ENCODE data around the gene MMS19. TPM values are rescaled to one million over a fixed set of nuclear protein-coding genes. Genes with fewer than 3 reads are reported as not detected.

MMS19 gene
- total and polyA plus RNA-seq, 3 experiments from 2014 or later: 27.5 to 89.3 (median 85.7) TPM

GRCh38 chr10:97445722-97446639 lies 52.2 kb downstream of the MMS19 start, which contains the start of the genes EXOSC1 and ZDHHC16:
EXOSC1 (minus strand) TSS chr10:97446006; CDS start chr10:97445985, 21 bp downstream.
ZDHHC16 (plus strand) TSS chr10:97446175; CDS start chr10:97451676, 5,501 bp downstream.
- Histone ChIP-seq H3K27ac (ENCODE audit: low read depth, low read length) (peak within 1 kb of the TSS; percentile 67), H3K36me3 (ENCODE audit: insufficient read depth, low read length) (peaks cover 14% of the 10 kb centered on the region), H3K4me3 (ENCODE audit: low read length) (peak within 1 kb of the TSS; percentile 78), H3K27me3 (ENCODE audit: insufficient read depth, low read length, poor library complexity, severe bottlenecking) (no peaks in the 10 kb centered on the region), H3K9me3 (ENCODE audit: low read length) (no peaks in the 10 kb centered on the region), H3K4me1 (ENCODE audit: insufficient read depth, low read length) (peaks cover 21% of the 10 kb centered on the region)
- Mint-ChIP-seq H3K4me3 (peak within 1 kb of the TSS; percentile 98 to 100 (median 99)), H3K9me3 (no peaks in the 10 kb centered on the region), H3K27ac (peak within 1 kb of the TSS; percentile 52 to 96 (median 90)), H3K4me1 (peaks cover 45 to 59% (median 53%) of the 10 kb centered on the region in 3 donors), H3K27me3 (no peaks in the 10 kb centered on the region), H3K36me3 (peaks cover 0 to 32% (median 6%) of the 10 kb centered on the region in 3 donors)
- DNase-seq: peak; percentile 81 to 92 (median 88)
- ChIA-PET POLR2A (interaction anchor here (0.6 to 1.3 kb wide), 3 partner anchors 27 to 126 kb away, joined by 3 to 6 read pairs (median 5); partner anchors contain the start of genes FRAT1 and RRP12), CTCF (interaction anchor here (1.1 to 2.6 kb wide), 3 partner anchors 39 to 127 kb away, joined by 3 to 13 read pairs (median 3); partner anchors contain the start of genes FRAT1, MMS19 and UBTD1)

DNA sequence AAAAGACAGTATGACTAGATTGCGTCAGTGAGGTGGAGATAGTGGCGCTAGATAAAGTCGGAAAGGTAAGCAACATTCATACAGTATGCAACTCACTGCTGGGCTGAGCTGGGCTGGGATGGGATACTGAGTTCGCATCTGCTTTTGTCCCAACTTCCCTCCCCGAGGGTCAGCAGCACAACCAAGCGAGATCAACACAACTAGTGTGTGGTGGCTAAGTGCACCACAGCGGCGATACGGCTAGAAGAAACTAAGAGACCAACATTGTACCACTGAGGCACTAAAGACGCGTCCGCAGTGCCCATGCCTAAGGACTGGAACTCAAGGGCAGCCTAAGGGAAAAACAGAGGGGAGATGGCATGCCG lies 52.9 kb downstream of the MMS19 start:
- Histone ChIP-seq H3K9me3 (ENCODE audit: low read length) (no peaks in the 10 kb centered on the region), H3K27me3 (ENCODE audit: insufficient read depth, low read length, poor library complexity, severe bottlenecking) (no peaks in the 10 kb centered on the region), H3K27ac (ENCODE audit: low read depth, low read length) (peak overlapping the region; percentile 67), H3K4me1 (ENCODE audit: insufficient read depth, low read length) (peaks cover 21% of the 10 kb centered on the region), H3K36me3 (ENCODE audit: insufficient read depth, low read length) (peaks cover 17% of the 10 kb centered on the region), H3K4me3 (ENCODE audit: low read length) (peak overlapping the region; percentile 78)
- peak overlapping the region; percentile 52 to 96 (median 90) for H3K27ac Mint-ChIP-seq
- peaks cover 41 to 57% (median 48%) of the 10 kb centered on the region in 3 donors for H3K4me1 Mint-ChIP-seq
- ChIA-PET CTCF (interaction anchor here (1.1 to 2.6 kb wide), 3 partner anchors 38 to 126 kb away, joined by 3 to 13 read pairs (median 3); partner anchors contain the start of genes FRAT1, MMS19 and UBTD1), POLR2A (interaction anchor here (0.6 to 1.3 kb wide), 4 partner anchors 10 to 126 kb away, joined by 3 to 6 read pairs (median 4); partner anchors contain the start of genes FRAT1 and RRP12)
- no peaks in the 10 kb centered on the region for H3K9me3 Mint-ChIP-seq
- no peak for DNase-seq
- H3K36me3 Mint-ChIP-seq: peaks cover 0 to 36% (median 7%) of the 10 kb centered on the region in 3 donors
- H3K27me3 Mint-ChIP-seq: no peaks in the 10 kb centered on the region
- H3K4me3 Mint-ChIP-seq: peak overlapping the region; percentile 98 to 100 (median 99)

- no peaks in the 10 kb centered on the region for H3K9me3 Mint-ChIP-seq
- peak overlapping the region in 4 of 8 donors; percentile 0 to 52 (median 20) for H3K27ac Mint-ChIP-seq
- H3K36me3 Mint-ChIP-seq: peaks cover 0 to 44% (median 9%) of the 10 kb centered on the region in 3 donors
- H3K27me3 Mint-ChIP-seq: no peaks in the 10 kb centered on the region
- Histone ChIP-seq H3K9me3 (ENCODE audit: low read length) (no peaks in the 10 kb centered on the region), H3K4me1 (ENCODE audit: insufficient read depth, low read length) (peaks cover 21% of the 10 kb centered on the region), H3K27me3 (ENCODE audit: insufficient read depth, low read length, poor library complexity, severe bottlenecking) (no peaks in the 10 kb centered on the region), H3K36me3 (ENCODE audit: insufficient read depth, low read length) (peaks cover 17% of the 10 kb centered on the region), H3K27ac (ENCODE audit: low read depth, low read length) (no peak overlapping the region), H3K4me3 (ENCODE audit: low read length) (no peak overlapping the region)
- no peak for DNase-seq
- CTCF ChIA-PET: interaction anchor here (1.0 to 2.6 kb wide), 3 partner anchors 14 to 205 kb away, joined by 3 to 13 read pairs (median 8); no protein-coding TSS in a partner anchor
- POLR2A ChIA-PET: interaction anchor here (1.2 kb wide), 1 partner anchor 125 kb away, joined by 3 read pairs; the partner anchor contains the start of gene FRAT1
- peaks cover 39 to 53% (median 48%) of the 10 kb centered on the region in 3 donors for H3K4me1 Mint-ChIP-seq
- peak overlapping the region; percentile 65 to 100 (median 99) for H3K4me3 Mint-ChIP-seq
Measured at GRCh38 chr10:97444212-97444611, 54.0 kb downstream of the MMS19 start.

DNA sequence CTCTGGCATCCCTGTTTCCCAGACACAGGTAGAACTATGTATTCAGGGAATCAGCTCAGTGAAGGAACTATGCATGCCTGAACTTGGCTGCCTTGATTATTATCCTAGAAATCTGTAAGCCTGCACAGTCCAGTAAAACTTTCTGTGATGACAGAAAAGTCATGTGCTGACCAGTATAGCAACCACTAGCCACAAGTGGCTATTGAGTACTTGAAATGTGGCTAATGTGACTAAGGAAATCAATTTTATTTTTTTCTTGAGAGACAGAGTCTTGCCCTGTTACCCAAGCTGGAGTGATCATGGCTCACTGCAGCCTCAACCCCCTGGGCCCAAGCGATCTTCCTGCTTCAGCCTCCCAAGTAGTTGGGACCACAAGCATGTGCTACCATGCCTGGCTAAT lies 55.9 kb downstream of the MMS19 start:
- H3K36me3 ChIP-seq (ENCODE audit: insufficient read depth, low read length): peaks cover 17% of the 10 kb centered on the region
- H3K9me3 ChIP-seq (ENCODE audit: low read length): no peaks in the 10 kb centered on the region

DNA sequence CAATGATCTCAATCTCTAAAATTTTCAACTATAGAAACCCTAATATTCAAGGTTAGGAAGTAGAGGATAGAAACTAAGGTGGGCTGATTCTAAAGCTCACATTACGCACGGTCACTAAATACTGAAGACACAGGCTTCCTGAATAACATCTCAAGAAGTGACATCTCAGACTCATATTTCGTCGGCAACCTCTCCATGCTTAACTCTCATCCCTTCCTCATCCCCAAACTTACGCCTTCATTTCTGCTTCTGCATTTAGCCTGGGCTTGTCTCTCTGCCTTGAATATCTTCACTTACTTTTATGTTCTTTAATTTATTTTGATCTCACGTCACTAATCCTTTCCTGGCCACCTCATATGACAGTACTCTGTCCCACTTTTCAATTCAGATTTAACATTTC lies 63.0 kb downstream of the MMS19 start:
- Histone ChIP-seq H3K36me3 (ENCODE audit: insufficient read depth, low read length) (peaks cover 46% of the 10 kb centered on the region), H3K27ac (ENCODE audit: low read depth, low read length) (no peak overlapping the region), H3K4me1 (ENCODE audit: insufficient read depth, low read length) (no peaks in the 10 kb centered on the region), H3K9me3 (ENCODE audit: low read length) (no peaks in the 10 kb centered on the region), H3K27me3 (ENCODE audit: insufficient read depth, low read length, poor library complexity, severe bottlenecking) (no peaks in the 10 kb centered on the region), H3K4me3 (ENCODE audit: low read length) (no peak overlapping the region)
- Mint-ChIP-seq H3K36me3 (peaks cover 0 to 86% (median 11%) of the 10 kb centered on the region in 3 donors), H3K4me3 (no peak overlapping the region), H3K4me1 (peaks cover 0 to 1% (median 0%) of the 10 kb centered on the region in 3 donors), H3K27ac (peak overlapping the region in 3 of 8 donors; percentile 17 to 46 (median 34)), H3K27me3 (no peaks in the 10 kb centered on the region), H3K9me3 (no peaks in the 10 kb centered on the region)
- no peak for DNase-seq
- POLR2A ChIA-PET: interaction anchor here (0.7 kb wide), 1 partner anchor 10 kb away, joined by 4 read pairs; no protein-coding TSS in a partner anchor
- CTCF ChIA-PET: no interaction called here

More for the DNA sequence above, 55.9 kb downstream of the MMS19 start:
- peak overlapping the region in 1 of 8 donors; percentile 77 for H3K27ac Mint-ChIP-seq
- CTCF ChIA-PET: interaction anchor here (1.3 kb wide), 1 partner anchor 33 kb away, joined by 3 read pairs; no protein-coding TSS in a partner anchor
- no peak for DNase-seq
- H3K27me3 Mint-ChIP-seq: no peaks in the 10 kb centered on the region
- Histone ChIP-seq H3K27me3 (ENCODE audit: insufficient read depth, low read length, poor library complexity, severe bottlenecking) (no peaks in the 10 kb centered on the region), H3K27ac (ENCODE audit: low read depth, low read length) (no peak overlapping the region), H3K4me3 (ENCODE audit: low read length) (no peak overlapping the region), H3K4me1 (ENCODE audit: insufficient read depth, low read length) (peaks cover 19% of the 10 kb centered on the region)
- H3K4me3 Mint-ChIP-seq: no peak overlapping the region
- POLR2A ChIA-PET: no interaction called here
- H3K9me3 Mint-ChIP-seq: no peaks in the 10 kb centered on the region
- H3K36me3 Mint-ChIP-seq: peaks cover 0 to 58% (median 9%) of the 10 kb centered on the region in 3 donors
- H3K4me1 Mint-ChIP-seq: peaks cover 28 to 37% (median 31%) of the 10 kb centered on the region in 3 donors

GRCh38 chr10:97434557-97434956 lies 63.7 kb downstream of the MMS19 start:
- Histone ChIP-seq H3K27ac (ENCODE audit: low read depth, low read length) (no peak overlapping the region), H3K36me3 (ENCODE audit: insufficient read depth, low read length) (peaks cover 49% of the 10 kb centered on the region), H3K9me3 (ENCODE audit: low read length) (no peaks in the 10 kb centered on the region), H3K27me3 (ENCODE audit: insufficient read depth, low read length, poor library complexity, severe bottlenecking) (no peaks in the 10 kb centered on the region), H3K4me3 (ENCODE audit: low read length) (no peak overlapping the region), H3K4me1 (ENCODE audit: insufficient read depth, low read length) (no peaks in the 10 kb centered on the region)
- Mint-ChIP-seq H3K27me3 (no peaks in the 10 kb centered on the region), H3K4me1 (peaks cover under 1 to 1% (median under 1%) of the 10 kb centered on the region in 3 donors), H3K4me3 (no peak overlapping the region), H3K36me3 (peaks cover 0 to 85% (median 9%) of the 10 kb centered on the region in 3 donors), H3K27ac (peak overlapping the region in 2 of 8 donors; percentile 46 to 51), H3K9me3 (no peaks in the 10 kb centered on the region)
- POLR2A ChIA-PET: no interaction called here
- CTCF ChIA-PET: no interaction called here
- no peak for DNase-seq

DNA sequence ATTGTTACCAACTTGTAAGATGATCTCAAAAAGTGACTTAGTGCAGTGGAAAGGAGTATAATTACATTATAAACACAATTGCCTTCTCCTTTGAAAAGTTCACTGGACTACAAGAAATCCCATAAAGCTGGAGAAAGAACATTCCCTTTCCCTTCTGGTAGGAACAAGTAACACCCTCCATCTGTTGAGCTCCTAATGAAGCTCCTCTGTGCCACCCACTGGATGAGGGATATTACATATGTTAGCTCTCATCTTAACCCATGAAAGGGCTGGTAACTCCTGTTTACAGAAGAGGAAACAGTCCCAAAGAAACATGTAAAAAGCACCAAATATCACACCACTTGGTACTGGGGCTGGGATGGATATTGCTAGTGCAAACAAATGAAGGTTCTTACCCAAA lies 64.2 kb downstream of the MMS19 start:
- H3K4me1 Mint-ChIP-seq: peaks cover 4 to 6% (median 6%) of the 10 kb centered on the region in 3 donors
- no peak overlapping the region for H3K4me3 Mint-ChIP-seq
- ChIA-PET CTCF (no interaction called here), POLR2A (no interaction called here)
- H3K36me3 ChIP-seq (ENCODE audit: insufficient read depth, low read length): peaks cover 52% of the 10 kb centered on the region
- no peaks in the 10 kb centered on the region for H3K9me3 ChIP-seq (ENCODE audit: low read length)
- peaks cover 0 to 86% (median 8%) of the 10 kb centered on the region in 3 donors for H3K36me3 Mint-ChIP-seq
- no peaks in the 10 kb centered on the region for H3K9me3 Mint-ChIP-seq
- no peak overlapping the region for H3K4me3 ChIP-seq (ENCODE audit: low read length)
- no peak for DNase-seq
- H3K4me1 ChIP-seq (ENCODE audit: insufficient read depth, low read length): no peaks in the 10 kb centered on the region
- no peaks in the 10 kb centered on the region for H3K27me3 ChIP-seq (ENCODE audit: insufficient read depth, low read length, poor library complexity, severe bottlenecking)
- H3K27me3 Mint-ChIP-seq: no peaks in the 10 kb centered on the region
- no peak overlapping the region for H3K27ac Mint-ChIP-seq
- H3K27ac ChIP-seq (ENCODE audit: low read depth, low read length): no peak overlapping the region

Measured in CD8-positive, alpha-beta memory T cell (primary cell).